IMR-90 (cell line): Measurements from ENCODE around the gene ANAPC1. TPM values are rescaled to one million over a fixed set of nuclear protein-coding genes. Genes with fewer than 3 reads are reported as not detected.

ENCODE experiments used
- ATAC-seq: fragments of 200-7000 bp; cut with Tn5 transposase; 2 replicates; pipeline ENCODE4 v1.9.1; 2020; ENCODE audit warnings: low read depth, mild to moderate bottlenecking, moderate library complexity
- BruUV-seq: library from RNA; stranded (reverse); fragments of 400-500 nt; replicated peaks from 2 replicates; lab custom pipeline; 2021; lab: Mats Ljungman, UMichigan
- CTCF ChIA-PET: fragments of 300-600 bp; formaldehyde crosslinking; extraction: SDS; loops from one replicate; lab custom pipeline; 2021; ENCODE audit warnings: antibody characterized with exemption; lab: Yijun Ruan, JAX
- POLR2A ChIA-PET: fragments of 300-600 bp; sonication (Branson Sonifier 250); formaldehyde crosslinking; loops from one replicate; lab custom pipeline; 2022; ENCODE audit warnings: antibody characterized with exemption; ENCODE audit not compliant: unreplicated experiment; lab: Charles Lee
- DNase-seq: peaks from one replicate; pipeline ENCODE4 v3.0.0; 2013
- H2AFZ ChIP-seq: replicated peaks from 2 replicates; pipeline ENCODE3; 2013; ENCODE audit warnings: low read length, mild to moderate bottlenecking; ENCODE audit not compliant: poor library complexity
- H2AK5ac ChIP-seq: 2 replicates; pipeline ENCODE4 v1.6.1; 2013; ENCODE audit warnings: low read depth, low read length, inconsistent platforms
- H2AK9ac ChIP-seq: replicated peaks from 2 replicates; pipeline ENCODE3; 2013; ENCODE audit warnings: mild to moderate bottlenecking, low read depth, low read length, moderate library complexity; ENCODE audit not compliant: poor library complexity
- H2BK120ac ChIP-seq: 2 replicates; pipeline ENCODE4 v1.6.1; 2013; ENCODE audit warnings: low read depth, low read length, inconsistent platforms
- H2BK15ac ChIP-seq: 3 replicates; pipeline ENCODE4 v1.6.1; 2013; ENCODE audit warnings: low read depth, low read length, inconsistent platforms
- H2BK20ac ChIP-seq: 2 replicates; pipeline ENCODE4 v1.6.1; 2013; ENCODE audit warnings: low read depth, mild to moderate bottlenecking, inconsistent platforms, low read length, moderate library complexity
- H2BK5ac ChIP-seq: 2 replicates; pipeline ENCODE4 v1.6.1; 2013; ENCODE audit warnings: mild to moderate bottlenecking, low read depth, low read length, inconsistent platforms; ENCODE audit not compliant: poor library complexity, severe bottlenecking
- H3K14ac ChIP-seq: replicated peaks from 2 replicates; pipeline ENCODE4 v1.6.1; 2013; ENCODE audit warnings: low read depth, low read length, inconsistent platforms
- H3K18ac ChIP-seq: 2 replicates; pipeline ENCODE4 v1.6.1; 2013; ENCODE audit warnings: low read depth, low read length, control low read depth
- H3K23ac ChIP-seq: 2 replicates; pipeline ENCODE4 v1.6.1; 2013; ENCODE audit warnings: low read depth, low read length, inconsistent platforms
- H3K27ac ChIP-seq: 2 replicates; pipeline ENCODE4 v1.5.1; 2013; ENCODE audit warnings: mild to moderate bottlenecking, control low read depth, low read length; ENCODE audit not compliant: insufficient read depth
- H3K27me3 ChIP-seq: 2 replicates; pipeline ENCODE4 v1.6.1; 2013; ENCODE audit warnings: low read length; ENCODE audit not compliant: control insufficient read depth, insufficient read depth
- H3K36me3 ChIP-seq: 2 replicates; pipeline ENCODE4 v1.6.1; 2013; ENCODE audit warnings: low read length, mixed read lengths; ENCODE audit not compliant: control insufficient read depth, insufficient read depth
- H3K4ac ChIP-seq: 2 replicates; pipeline ENCODE4 v1.6.1; 2013; ENCODE audit warnings: low read depth, low read length, inconsistent platforms
- H3K4me1 ChIP-seq: 2 replicates; pipeline ENCODE4 v1.6.1; 2013; ENCODE audit warnings: low read length, mixed read lengths; ENCODE audit not compliant: control insufficient read depth, insufficient read depth
- H3K4me2 ChIP-seq: 2 replicates; pipeline ENCODE4 v1.6.1; 2013; ENCODE audit warnings: low read depth, mild to moderate bottlenecking, control low read depth, low read length, moderate library complexity
- H3K4me3 ChIP-seq: 2 replicates; pipeline ENCODE4 v1.5.1; 2013; ENCODE audit warnings: low read depth, mild to moderate bottlenecking, control low read depth, low read length, moderate library complexity; ENCODE audit not compliant: insufficient read depth
- H3K56ac ChIP-seq: 2 replicates; pipeline ENCODE4 v1.6.1; 2013; ENCODE audit warnings: low read length, inconsistent platforms; ENCODE audit not compliant: insufficient read depth; ENCODE audit errors: extremely low read depth
- H3K79me1 ChIP-seq, 2 experiments: 2 replicates each; pipeline ENCODE4 v1.6.1; 2013; ENCODE audit warnings: low read length in 2 of 2, inconsistent platforms in 1 of 2, low read depth in 1 of 2
- H3K9ac ChIP-seq: 2 replicates; pipeline ENCODE4 v1.6.1; 2013; ENCODE audit warnings: low read depth, low read length, control low read depth
- H3K9me1 ChIP-seq: 2 replicates; pipeline ENCODE4 v1.6.1; 2013; ENCODE audit warnings: low read length, inconsistent platforms; ENCODE audit not compliant: insufficient read depth
- H3K9me3 ChIP-seq: 2 replicates; pipeline ENCODE4 v1.6.1; 2013; ENCODE audit warnings: low read length; ENCODE audit not compliant: control insufficient read depth, insufficient read depth
- H4K20me1 ChIP-seq: 2 replicates; pipeline ENCODE4 v1.6.1; 2013; ENCODE audit warnings: low read length, inconsistent platforms; ENCODE audit not compliant: insufficient read depth
- H4K5ac ChIP-seq: 2 replicates; pipeline ENCODE4 v1.6.1; 2013; ENCODE audit warnings: mild to moderate bottlenecking, low read depth, low read length, control low read depth
- H4K8ac ChIP-seq, 2 experiments: 2 replicates each; pipeline ENCODE4 v1.6.1; 2013; ENCODE audit warnings: low read depth in 2 of 2, low read length in 2 of 2, control low read depth in 1 of 2, inconsistent platforms in 1 of 2
- H4K91ac ChIP-seq: 2 replicates; pipeline ENCODE4 v1.6.1; 2013; ENCODE audit warnings: low read depth, low read length, inconsistent platforms; ENCODE audit not compliant: insufficient read depth
- BHLHE40 ChIP-seq: fragments of 150-350 bp; IDR thresholded peaks from 2 replicates; pipeline ENCODE4 v1.6.1; 2016; ENCODE audit warnings: mild to moderate bottlenecking, low read depth, low read length
- CEBPB ChIP-seq: IDR thresholded peaks from 2 replicates; pipeline ENCODE4 v1.6.1; 2012; ENCODE audit warnings: low read depth, low read length, improper control_type of control experiment
- CHD1 ChIP-seq: IDR thresholded peaks from 2 replicates; pipeline ENCODE4 v1.6.1; 2012; ENCODE audit warnings: low read depth, low read length, improper control_type of control experiment
- CTCF ChIP-seq: conservative IDR thresholded peaks from 2 replicates; pipeline ENCODE4 v1.5.1; 2012; ENCODE audit warnings: mild to moderate bottlenecking, low read depth, low read length, improper control_type of control experiment
- ELK1 ChIP-seq: fragments of 150-350 bp; IDR thresholded peaks from 2 replicates; pipeline ENCODE4 v1.6.1; 2016; ENCODE audit warnings: low read depth, mild to moderate bottlenecking, low read length, moderate library complexity, borderline replicate concordance
- FOS ChIP-seq: fragments of 150-350 bp; IDR thresholded peaks from 2 replicates; pipeline ENCODE4 v1.6.1; 2016; ENCODE audit warnings: low read depth, low read length
- MAFK ChIP-seq: IDR thresholded peaks from 2 replicates; pipeline ENCODE4 v1.6.1; 2012; ENCODE audit warnings: low read depth, low read length, improper control_type of control experiment
- MAZ ChIP-seq: IDR thresholded peaks from 2 replicates; pipeline ENCODE4 v1.6.1; 2012; ENCODE audit warnings: low read depth, mild to moderate bottlenecking, low read length, improper control_type of control experiment, moderate library complexity, borderline replicate concordance
- MXI1 ChIP-seq: IDR thresholded peaks from 2 replicates; pipeline ENCODE4 v1.6.1; 2012; ENCODE audit warnings: low read depth, mild to moderate bottlenecking, low read length, moderate library complexity, borderline replicate concordance
- NFE2L2 ChIP-seq: fragments of 150-350 bp; IDR thresholded peaks from 2 replicates; pipeline ENCODE4 v1.6.1; 2016; ENCODE audit warnings: low read depth, mild to moderate bottlenecking, low read length
- POLR2A ChIP-seq: IDR thresholded peaks from 2 replicates; pipeline ENCODE4 v1.6.1; 2012; ENCODE audit warnings: mild to moderate bottlenecking, low read depth, low read length
- RAD21 ChIP-seq: IDR thresholded peaks from 2 replicates; pipeline ENCODE4 v1.6.1; 2012; ENCODE audit warnings: low read length, improper control_type of control experiment
- RCOR1 ChIP-seq: IDR thresholded peaks from 2 replicates; pipeline ENCODE4 v1.6.1; 2012; ENCODE audit warnings: mild to moderate bottlenecking, low read length, improper control_type of control experiment; ENCODE audit not compliant: insufficient replicate concordance
- RFX5 ChIP-seq: IDR thresholded peaks from 2 replicates; pipeline ENCODE4 v1.8.0; 2012; ENCODE audit warnings: low read depth, mild to moderate bottlenecking, low read length, moderate library complexity
- SMC3 ChIP-seq: fragments of 150-350 bp; IDR thresholded peaks from 2 replicates; pipeline ENCODE4 v1.6.1; 2016; ENCODE audit warnings: low read depth, mild to moderate bottlenecking, antibody characterized with exemption, low read length, moderate library complexity
- USF2 ChIP-seq: fragments of 150-350 bp; IDR thresholded peaks from 2 replicates; pipeline ENCODE4 v1.6.1; 2017; ENCODE audit warnings: mild to moderate bottlenecking, antibody characterized with exemption, low read length, low read depth
- WGBS, 2 experiments: methylation state at CpG; one replicate each; pipeline versions ENCODE4 v1.1.5 to v1.1.7; 2013; ENCODE audit warnings: missing lambda C conversion rate in 2 of 2; ENCODE audit not compliant: insufficient read length in 1 of 2; ENCODE audit errors: extremely low coverage in 2 of 2; 5-methylcytosine and 5-hydroxymethylcytosine counted together
- dilution Hi-C: fragments of 300-500 bp; cut with HindIII; formaldehyde crosslinking; loops from one replicate; pipeline ENCODE4 v1.14.3; 2018; ENCODE audit warnings: low sequenced_read_pairs; ENCODE audit not compliant: unreplicated experiment
- in situ Hi-C: fragments of 300-500 bp; cut with MboI; formaldehyde crosslinking; loops from 3 replicates; pipeline ENCODE4 v1.14.3; 2019; ENCODE audit warnings: low sequenced_read_pairs, inconsistent platforms, mixed read lengths
- intact Hi-C: fragments of 100-400 bp; cut with micrococcal nuclease; formaldehyde crosslinking; loops from 2 replicates; pipeline ENCODE4 v1.10.0; 2022
- polyA plus RNA-seq, 3 experiments: library from polyadenylated mRNA; depleted of rRNA; stranded (reverse); fragments of >200 nt; gene quantifications; 2 replicates each; pipeline ENCODE4 v1.2.3, GENCODE V29; 2012; ENCODE audit warnings: low replicate concordance in 1 of 3
- total RNA-seq: library from RNA; depleted of rRNA; stranded (reverse); fragments of >200 nt; gene quantifications from 2 replicates; pipeline ENCODE4 v1.2.3, GENCODE V29; 2012

Gene ANAPC1
- total and polyA plus RNA-seq, 2 of the 4 experiments (the other 2 are of a cell fraction), result 14.6 to 50.7 TPM

- Histone ChIP-seq H2BK120ac (no peak overlapping the region), H2BK5ac (no peak overlapping the region), H4K5ac (no peak overlapping the region), H3K56ac (no peak overlapping the region), H4K20me1 (no peaks in the 10 kb centered on the region), H3K27ac (no peak overlapping the region), H4K8ac (no peak overlapping the region), H3K36me3 (no peaks in the 10 kb centered on the region), H2AK9ac (no peak overlapping the region), H3K14ac (no peak overlapping the region), H3K4me3 (no peak overlapping the region), H3K9me3 (no peaks in the 10 kb centered on the region), H3K79me1 (no peaks in the 10 kb centered on the region), H2AK5ac (no peak overlapping the region), H3K4me2 (no peak overlapping the region), H3K4me1 (peaks cover 4% of the 10 kb centered on the region; the same call in 1 of the 2 replicates), H2BK20ac (no peak overlapping the region), H3K23ac (no peak overlapping the region), H3K27me3 (peaks cover 23% of the 10 kb centered on the region), H2BK15ac (no peak overlapping the region), H3K4ac (no peak overlapping the region), H3K9me1 (no peaks in the 10 kb centered on the region), H3K9ac (no peak overlapping the region), H2AFZ (no peak overlapping the region), H4K91ac (no peak overlapping the region), H3K18ac (no peak overlapping the region)
- WGBS, 2 experiments, result no CpG with 5 or more reads among the region's 1 CpG
- no TSS peak for BruUV-seq
- CTCF ChIA-PET, result no interaction called here
- intact Hi-C loops (no loop called here), dilution Hi-C loops (no loop called here), in situ Hi-C loops (no loop called here)
- POLR2A ChIA-PET, result no interaction called here
- ATAC-seq (no peak), DNase-seq (no peak)
- TF ChIP-seq POLR2A, result no peak
- no peak for TF ChIP-seq RCOR1
- no peak for TF ChIP-seq NFE2L2
- no peak for TF ChIP-seq SMC3
- no peak for TF ChIP-seq MAZ
- TF ChIP-seq ELK1, result no peak
- TF ChIP-seq CEBPB, result no peak
- TF ChIP-seq FOS, result no peak
- no peak for TF ChIP-seq BHLHE40
- no peak for TF ChIP-seq RAD21
- TF ChIP-seq USF2, result no peak
- no peak for TF ChIP-seq RFX5
- no peak for TF ChIP-seq CTCF
- no peak for TF ChIP-seq CHD1
- TF ChIP-seq MAFK, result no peak
- TF ChIP-seq MXI1, result no peak
Observed at GRCh38 chr2:111908578-111908977, 24.6 kb upstream of the ANAPC1 start.
